GM18867 (cell line): Measurements from ENCODE around the gene SDF2.
A peak's percentile ranks its signal among the peaks of the same experiment; 100 is the strongest.

Experiments used
- ATAC-seq: cut with Tn5 transposase; IDR thresholded peaks from one replicate; pipeline ENCODE4 v1.9.1; 2021; ENCODE audit warnings: mild to moderate bottlenecking, moderate library complexity; ENCODE audit not compliant: unreplicated experiment

SDF2 gene

GRCh38 chr17:28661635-28662526 is at the start of gene SDF2, which contains the start of gene SUPT6H:
Gene SDF2 (minus strand): TSS chr17:28661906. CDS start chr17:28661876, 30 bp downstream.
Gene SUPT6H (plus strand): TSS chr17:28662205. CDS start chr17:28673402, 11,197 bp downstream.
- ATAC-seq: peak; percentile 82

DNA sequence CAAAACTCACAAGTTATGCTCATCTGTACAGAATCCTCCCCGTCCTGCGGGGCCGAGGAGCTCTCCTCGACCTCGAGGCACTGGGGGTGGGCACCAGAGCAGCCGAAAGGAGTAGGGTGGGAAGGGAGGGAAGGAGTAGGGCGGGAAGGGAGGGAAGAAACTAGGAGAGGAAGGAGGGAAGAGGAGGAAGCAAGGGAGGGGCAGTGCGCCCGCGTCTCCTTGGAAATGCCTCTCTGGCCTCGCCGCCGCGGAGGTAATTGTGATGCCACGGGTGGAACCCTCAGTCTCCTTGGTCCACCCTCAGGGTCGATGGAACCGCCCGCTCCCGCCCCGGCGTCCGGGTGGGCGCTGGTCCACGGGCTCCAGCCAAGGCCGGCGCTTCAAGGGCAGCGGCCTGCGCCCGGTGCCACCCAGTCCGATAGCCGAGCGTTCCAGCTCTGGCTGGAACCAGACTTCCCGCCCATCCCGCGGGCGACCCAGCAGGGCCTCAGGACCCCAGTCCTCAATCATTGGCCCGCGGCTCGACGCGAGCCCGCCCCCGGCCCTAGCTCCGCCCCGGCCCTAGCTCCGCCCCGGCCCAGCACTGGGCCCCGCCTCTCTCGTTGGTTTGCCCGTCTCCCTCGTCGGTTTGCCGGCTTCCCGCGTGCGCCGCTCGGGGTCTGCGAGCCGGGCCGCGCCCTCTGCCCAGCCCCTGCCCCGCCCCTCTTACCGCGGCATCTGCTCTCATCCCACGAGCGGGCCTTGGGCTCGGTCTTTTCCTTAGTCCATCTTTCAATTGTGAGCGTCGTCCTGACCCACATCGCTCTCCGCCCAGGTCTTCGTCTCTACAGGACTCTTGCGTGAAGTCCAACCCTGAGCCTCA is 49.4 kb upstream of the SDF2 start:
- peak; percentile 68 for ATAC-seq

- ATAC-seq: no peak
Observed at GRCh38 chr17:28707339-28707720, 45.6 kb upstream of the SDF2 start.

DNA sequence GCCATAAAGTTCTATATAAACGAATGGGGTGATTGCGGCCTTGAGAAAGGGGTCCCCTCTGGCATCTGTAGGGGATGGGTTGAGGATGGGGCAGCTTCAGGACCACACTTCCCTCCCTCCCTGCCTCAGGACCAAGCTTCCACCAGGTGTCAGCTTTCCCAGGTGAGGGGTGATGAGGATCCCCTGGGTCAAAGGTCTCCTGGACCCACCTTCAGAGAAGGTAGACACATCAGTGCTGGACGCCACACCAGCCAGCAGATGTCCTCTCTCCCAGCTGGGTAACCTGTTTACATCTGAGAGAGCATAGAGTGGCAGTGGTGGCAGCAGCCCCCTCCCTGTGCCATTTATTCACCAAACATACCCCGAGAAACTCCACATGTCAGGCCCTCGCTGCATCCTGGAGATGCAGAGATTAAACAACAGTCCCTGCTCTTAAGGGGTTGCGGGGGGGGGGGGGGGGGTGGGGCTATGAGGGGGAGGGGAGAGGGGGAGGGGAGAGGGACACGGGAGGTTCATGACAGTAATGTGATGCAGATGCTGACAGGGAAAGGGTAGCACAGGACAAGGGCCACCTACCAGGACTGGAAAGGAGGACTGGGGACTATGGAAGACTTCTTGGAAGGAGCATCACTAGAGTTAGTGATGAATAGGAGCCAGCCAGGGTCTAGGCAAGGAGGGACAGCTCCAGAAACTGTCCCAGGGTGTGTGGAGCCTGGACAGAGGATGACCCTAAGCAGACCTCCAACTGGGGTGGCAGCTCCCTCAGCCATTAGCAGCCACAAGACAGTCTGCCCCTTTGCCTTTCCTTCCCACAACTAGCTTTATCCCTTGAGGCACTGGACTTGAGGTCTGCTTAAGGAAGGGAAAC is 45.0 kb upstream of the SDF2 start:
- no peak for ATAC-seq

- ATAC-seq: no peak
Observed at GRCh38 chr17:28705728-28706334, 44.1 kb upstream of the SDF2 start.

- no peak for ATAC-seq
Observed at GRCh38 chr17:28705074-28705659, 43.5 kb upstream of the SDF2 start.

- no peak for ATAC-seq
Observed at GRCh38 chr17:28704219-28704858, 42.6 kb upstream of the SDF2 start.

DNA sequence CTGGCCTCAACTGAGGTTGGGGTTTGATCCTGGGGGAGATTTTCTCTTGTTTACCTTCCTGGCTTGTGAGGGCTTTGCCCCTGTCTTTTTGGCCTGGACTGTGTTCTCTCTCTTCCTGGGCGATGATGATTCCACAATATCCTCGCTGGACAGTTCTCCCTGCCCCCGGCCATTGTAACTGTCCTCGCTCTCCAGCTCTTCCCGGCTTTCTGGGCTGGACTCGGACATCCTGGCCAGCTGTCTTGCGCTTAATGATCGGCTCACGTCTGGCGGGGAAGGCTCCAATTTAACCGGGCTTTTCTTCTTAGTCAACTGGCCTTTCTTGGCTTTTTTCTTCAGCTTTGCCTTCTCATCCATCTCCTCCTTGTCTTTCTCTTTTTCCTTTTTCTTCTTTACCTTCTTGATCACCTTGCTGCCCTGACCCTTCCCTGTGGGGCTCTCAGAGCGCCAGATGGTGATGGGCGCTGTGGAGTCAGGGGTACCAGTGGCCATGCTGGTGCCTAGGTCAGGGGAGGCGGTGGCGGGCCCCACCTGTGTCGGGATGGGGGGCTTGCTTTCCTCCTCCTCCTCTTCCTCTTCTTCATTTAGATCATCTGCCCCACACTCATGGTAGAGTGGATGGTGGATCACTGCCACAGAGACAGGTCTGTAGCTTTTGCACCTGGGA is 42.0 kb upstream of the SDF2 start:
- ATAC-seq: no peak

DNA sequence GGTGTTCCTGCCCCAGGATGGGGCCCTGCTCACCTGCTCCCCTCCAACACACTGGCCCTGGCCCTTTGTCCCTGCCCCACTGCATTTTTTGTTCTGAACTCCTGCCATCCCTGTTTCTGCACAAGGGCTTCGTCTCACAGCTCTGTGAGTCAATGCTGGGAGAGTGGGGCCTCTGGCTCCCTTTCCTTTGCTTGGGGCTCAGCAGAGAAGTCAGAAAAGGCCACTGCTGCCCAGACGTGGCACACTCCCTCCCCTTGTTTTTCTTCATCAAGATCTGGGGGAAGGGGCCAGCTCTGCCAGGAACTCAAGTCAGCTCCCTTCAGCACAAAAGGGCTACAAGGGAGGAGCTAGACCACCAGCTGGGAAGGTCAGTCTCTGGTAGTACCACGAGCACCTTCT is 41.0 kb upstream of the SDF2 start:
- ATAC-seq: no peak

GRCh38 chr17:28702026-28702751 is 40.5 kb upstream of the SDF2 start:
- ATAC-seq: no peak

DNA sequence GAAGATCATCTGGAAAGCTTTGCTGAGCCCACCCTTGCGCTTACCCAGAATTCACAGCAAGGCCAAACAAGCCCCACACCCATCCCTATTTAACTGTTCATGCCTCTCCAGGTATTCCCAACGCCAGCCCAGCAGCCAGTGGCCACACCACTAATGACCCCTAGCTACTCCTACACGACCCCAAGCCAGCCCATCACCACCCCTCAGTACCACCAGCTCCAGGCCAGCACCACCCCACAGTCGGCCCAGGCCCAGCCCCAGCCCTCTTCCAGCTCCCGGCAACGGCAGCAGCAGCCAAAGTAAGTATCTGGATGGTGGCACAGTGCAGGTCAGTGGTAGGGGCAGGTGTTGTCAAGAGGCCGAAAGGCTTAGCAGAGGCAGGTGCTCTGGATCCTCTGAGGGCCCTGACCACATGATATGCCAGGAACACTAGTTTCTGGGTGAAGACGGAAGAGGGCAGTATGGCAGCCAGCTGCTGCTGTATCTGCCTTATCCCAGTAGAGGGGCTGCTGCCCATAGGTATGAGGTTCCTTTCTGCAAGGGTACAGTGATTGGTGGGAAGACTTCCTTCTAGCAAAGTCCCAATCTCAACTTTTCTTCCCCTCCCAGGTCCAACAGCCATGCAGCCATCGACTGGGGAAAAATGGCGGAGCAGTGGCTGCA is 39.3 kb upstream of the SDF2 start:
- no peak for ATAC-seq

GRCh38 chr17:28700278-28700677 is 38.6 kb upstream of the SDF2 start:
- no peak for ATAC-seq

DNA sequence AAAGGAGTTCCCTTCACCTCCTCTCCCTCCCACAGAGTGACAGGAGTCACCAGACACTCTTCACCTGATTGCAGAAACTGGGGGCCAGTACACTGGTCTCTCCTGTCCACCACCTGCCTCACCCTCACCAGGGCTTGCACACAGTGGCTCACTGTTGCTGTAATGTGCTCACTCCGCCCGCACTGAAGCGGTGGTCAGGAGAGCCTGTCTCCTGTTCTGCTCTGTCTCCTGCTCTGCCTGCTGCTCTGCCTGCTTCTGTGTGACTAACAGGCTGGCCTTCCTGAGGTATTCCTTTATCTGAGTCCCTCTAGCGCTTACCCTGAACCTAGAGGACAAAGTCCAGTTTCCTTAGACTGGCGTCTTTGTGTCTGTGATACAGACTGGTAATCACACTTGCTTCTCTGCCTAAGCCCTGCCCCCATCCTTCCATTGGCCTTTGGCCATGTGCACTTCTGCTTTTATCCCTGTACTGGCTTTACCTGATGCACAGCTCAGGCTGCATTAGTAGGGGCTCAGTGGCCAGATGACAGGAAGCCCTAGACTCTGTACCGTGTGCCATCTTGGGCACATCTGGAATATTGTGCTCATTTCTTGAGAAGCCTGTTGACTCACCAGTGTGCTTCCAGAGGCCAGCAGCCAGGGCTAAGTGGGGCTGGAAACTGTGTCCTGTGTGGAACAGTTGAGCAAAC is 36.7 kb upstream of the SDF2 start:
- no peak for ATAC-seq

DNA sequence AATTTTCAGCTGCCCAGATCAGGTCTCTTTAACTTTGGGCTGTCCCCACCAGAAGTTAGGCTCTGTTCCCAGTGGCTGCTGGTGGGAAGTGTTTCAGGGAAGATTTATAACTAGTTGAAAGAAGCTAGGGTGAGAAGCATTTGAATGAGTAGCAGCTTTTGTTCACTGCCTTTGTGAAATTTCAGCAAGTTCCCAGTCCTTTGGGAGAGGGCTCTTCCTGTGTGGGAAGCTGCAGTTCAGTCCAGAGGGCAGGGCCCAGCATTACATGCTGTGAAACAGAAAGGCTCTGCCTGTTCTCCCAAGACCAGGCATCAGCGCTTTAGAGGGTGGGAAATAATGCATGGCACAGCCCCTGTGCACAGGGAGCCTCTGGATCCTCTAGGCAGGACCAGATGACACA is 32.2 kb upstream of the SDF2 start:
- no peak for ATAC-seq

GRCh38 chr17:28689011-28689410 is 27.3 kb upstream of the SDF2 start:
- ATAC-seq: no peak

GRCh38 chr17:28688481-28688880 is 26.8 kb upstream of the SDF2 start:
- ATAC-seq: no peak

GRCh38 chr17:28686296-28686695 is 24.6 kb upstream of the SDF2 start:
- no peak for ATAC-seq
